Erythroblast (primary cell): ENCODE results near the gene UTP18.

Experiments used
- GATA1 ChIP-seq: IDR thresholded peaks from 2 replicates; pipeline ENCODE4 v1.6.1; 2011; ENCODE audit warnings: low read depth, mild to moderate bottlenecking, control low read depth, low read length, moderate library complexity
- POLR2A ChIP-seq: IDR thresholded peaks from 2 replicates; pipeline ENCODE4 v1.6.1; 2011; ENCODE audit warnings: mild to moderate bottlenecking, low read length

DNA sequence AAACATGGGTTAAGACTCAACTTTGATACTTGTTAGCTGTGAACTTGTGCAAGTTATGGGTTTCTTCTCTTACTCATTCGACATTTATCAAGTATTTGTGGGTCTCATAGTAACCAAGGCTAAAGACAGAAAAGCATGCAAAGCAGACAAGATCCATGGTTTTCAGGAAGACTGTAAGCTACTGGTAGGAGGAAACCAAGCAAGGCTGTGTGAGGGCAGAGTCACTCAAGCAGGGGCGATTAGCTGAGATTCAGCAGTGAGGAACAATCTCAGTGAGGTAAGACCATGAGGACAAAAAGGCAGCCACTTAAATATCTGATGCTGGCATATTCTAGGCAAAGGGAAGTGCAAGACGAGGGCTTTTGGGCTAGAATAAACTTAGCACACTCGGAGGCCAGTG, 30.0 kb upstream of the UTP18 start:
- no peak for TF ChIP-seq POLR2A
- TF ChIP-seq GATA1 = no peak
